Measurements from ENCODE around the gene ARMCX5.

ARMCX5 gene

GRCh38 chrX:102624105-102624504 lies 24.8 kb downstream of the ARMCX5 start:
- no peak for TF ChIP-seq SPI1 (IDR thresholded peaks at IDR 0.05; ENCODE audit: borderline replicate concordance, low read depth)
- Histone ChIP-seq H3K27me3 (ENCODE audit: insufficient read depth, poor library complexity, severe bottlenecking) (no peaks in the 10 kb centered on the region), H3K4me3 (replicated peaks; ENCODE audit: insufficient read depth, low read length) (no peak overlapping the region), H3K27ac (replicated peaks) (no peak overlapping the region)
- no peak for DNase-seq (ENCODE audit: low read depth in 1 of 2, low spot score in 1 of 2)

GRCh38 chrX:102627640-102628039 lies 28.3 kb downstream of the ARMCX5 start:
- Histone ChIP-seq H3K4me3 (replicated peaks; ENCODE audit: insufficient read depth, low read length) (no peak overlapping the region), H3K27me3 (ENCODE audit: insufficient read depth, poor library complexity, severe bottlenecking) (no peaks in the 10 kb centered on the region), H3K27ac (replicated peaks) (no peak overlapping the region)
- TF ChIP-seq CTCF (IDR thresholded peaks at IDR 0.05; ENCODE audit: insufficient read depth, low read length): no peak
- no peak for TF ChIP-seq REST (IDR thresholded peaks at IDR 0.05; ENCODE audit: insufficient replicate concordance, low read depth)
- TF ChIP-seq SPI1 (IDR thresholded peaks at IDR 0.05; ENCODE audit: borderline replicate concordance, low read depth): no peak
- no peak for TF ChIP-seq GABPA (IDR thresholded peaks at IDR 0.05; ENCODE audit: low read depth)
- no peak for TF ChIP-seq POLR2AphosphoS5 (IDR thresholded peaks at IDR 0.05; ENCODE audit: low read depth)
- DNase-seq (ENCODE audit: low read depth in 1 of 2, low spot score in 1 of 2): no peak

- H3K4me3 ChIP-seq (replicated peaks; ENCODE audit: insufficient read depth, low read length): no peak overlapping the region
- no peaks in the 10 kb centered on the region for H3K27me3 ChIP-seq (ENCODE audit: insufficient read depth, poor library complexity, severe bottlenecking)
- DNase-seq (ENCODE audit: low read depth in 1 of 2, low spot score in 1 of 2): no peak
- H3K27ac ChIP-seq (replicated peaks): no peak overlapping the region
- no peak for TF ChIP-seq POLR2AphosphoS5 (IDR thresholded peaks at IDR 0.05; ENCODE audit: low read depth)
- no peak for TF ChIP-seq CTCF (IDR thresholded peaks at IDR 0.05; ENCODE audit: insufficient read depth, low read length)
- no peak for TF ChIP-seq REST (IDR thresholded peaks at IDR 0.05; ENCODE audit: insufficient replicate concordance, low read depth)
- TF ChIP-seq SPI1 (IDR thresholded peaks at IDR 0.05; ENCODE audit: borderline replicate concordance, low read depth): no peak
- no peak for TF ChIP-seq GABPA (IDR thresholded peaks at IDR 0.05; ENCODE audit: low read depth)
Observed at GRCh38 chrX:102637561-102637960, 38.2 kb downstream of the ARMCX5 start.

GRCh38 chrX:102650903-102651241 lies 51.6 kb downstream of the ARMCX5 start:
- no peak overlapping the region for H3K4me3 ChIP-seq (replicated peaks; ENCODE audit: insufficient read depth, low read length)
- no peaks in the 10 kb centered on the region for H3K27me3 ChIP-seq (ENCODE audit: insufficient read depth, poor library complexity, severe bottlenecking)
- H3K27ac ChIP-seq (replicated peaks): no peak overlapping the region
- no peak for DNase-seq (ENCODE audit: low read depth in 1 of 2, low spot score in 1 of 2)
- TF ChIP-seq CTCF (IDR thresholded peaks at IDR 0.05; ENCODE audit: insufficient read depth, low read length) (no peak), SPI1 (IDR thresholded peaks at IDR 0.05; ENCODE audit: borderline replicate concordance, low read depth) (no peak), GABPA (IDR thresholded peaks at IDR 0.05; ENCODE audit: low read depth) (no peak), POLR2AphosphoS5 (IDR thresholded peaks at IDR 0.05; ENCODE audit: low read depth) (no peak), REST (IDR thresholded peaks at IDR 0.05; ENCODE audit: insufficient replicate concordance, low read depth) (no peak)
